Measurements from ENCODE around the gene PLXNB2.

Gene PLXNB2

GRCh38 chr22:50296658-50297490 lies 10.6 kb downstream of the PLXNB2 start:
- DNase-seq (ENCODE audit: low read depth in 1 of 2, low spot score in 1 of 2): no peak
- in situ Hi-C loops (cut with HindIII; ENCODE audit: low pct_unique_long_range_greater_than_20kb, low sequenced_read_pairs): no loop called here
- no peak for TF ChIP-seq JUND (IDR thresholded peaks at IDR 0.05; ENCODE audit: low read depth)

GRCh38 chr22:50294319-50294656 lies 13.2 kb downstream of the PLXNB2 start:
- TF ChIP-seq JUND (IDR thresholded peaks at IDR 0.05; ENCODE audit: low read depth): no peak
- DNase-seq (ENCODE audit: low read depth in 1 of 2, low spot score in 1 of 2): no peak
- in situ Hi-C loops (cut with HindIII; ENCODE audit: low pct_unique_long_range_greater_than_20kb, low sequenced_read_pairs): no loop called here

DNA sequence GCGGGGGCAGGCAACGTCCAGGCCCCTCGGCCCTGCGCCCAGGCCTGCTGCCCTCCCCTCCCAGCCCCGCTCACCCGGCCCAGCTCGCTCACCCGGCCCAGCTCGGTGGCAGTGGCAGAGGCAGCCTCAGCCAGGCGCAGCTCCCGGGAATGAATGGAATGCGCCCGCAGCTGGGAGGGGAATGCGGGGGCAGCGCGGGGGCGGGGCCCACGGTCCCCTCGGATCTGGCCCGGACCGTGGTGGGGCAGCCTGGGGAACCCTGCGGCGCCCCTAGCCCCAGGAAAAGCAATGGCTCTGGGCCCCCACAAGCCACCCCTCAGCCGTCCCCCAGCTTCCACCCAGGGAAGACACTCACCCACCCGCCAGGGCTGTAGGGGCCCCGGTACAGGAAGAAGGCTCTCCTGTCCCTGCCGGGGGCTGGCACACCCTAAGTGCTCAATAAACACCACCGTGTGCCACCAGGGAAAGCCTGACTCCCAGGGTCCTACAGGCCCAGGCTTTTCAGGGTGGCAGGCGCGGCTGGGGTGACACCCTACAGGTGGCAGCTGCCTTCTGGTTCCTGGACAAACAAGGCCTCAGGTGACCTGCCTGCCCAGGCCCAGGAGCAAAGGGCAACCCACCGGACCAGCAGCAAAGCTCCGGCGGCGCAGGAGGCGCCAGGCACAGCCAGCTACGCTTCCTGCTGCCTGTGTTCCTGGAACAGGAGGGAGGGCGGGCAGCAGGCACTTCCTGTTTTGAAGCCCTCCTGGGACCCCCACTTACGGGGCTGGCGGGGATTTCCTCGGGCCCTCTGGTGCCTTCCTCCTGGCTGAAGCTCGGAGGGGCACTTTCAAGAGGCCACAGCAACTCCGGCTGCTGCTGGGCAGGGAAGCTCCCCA lies 13.8 kb downstream of the PLXNB2 start:
- in situ Hi-C loops (cut with HindIII; ENCODE audit: low pct_unique_long_range_greater_than_20kb, low sequenced_read_pairs): no loop called here
- no peak for TF ChIP-seq JUND (IDR thresholded peaks at IDR 0.05; ENCODE audit: low read depth)
- DNase-seq (ENCODE audit: low read depth in 1 of 2, low spot score in 1 of 2): peak in 1 of 2 experiments; percentile 91

DNA sequence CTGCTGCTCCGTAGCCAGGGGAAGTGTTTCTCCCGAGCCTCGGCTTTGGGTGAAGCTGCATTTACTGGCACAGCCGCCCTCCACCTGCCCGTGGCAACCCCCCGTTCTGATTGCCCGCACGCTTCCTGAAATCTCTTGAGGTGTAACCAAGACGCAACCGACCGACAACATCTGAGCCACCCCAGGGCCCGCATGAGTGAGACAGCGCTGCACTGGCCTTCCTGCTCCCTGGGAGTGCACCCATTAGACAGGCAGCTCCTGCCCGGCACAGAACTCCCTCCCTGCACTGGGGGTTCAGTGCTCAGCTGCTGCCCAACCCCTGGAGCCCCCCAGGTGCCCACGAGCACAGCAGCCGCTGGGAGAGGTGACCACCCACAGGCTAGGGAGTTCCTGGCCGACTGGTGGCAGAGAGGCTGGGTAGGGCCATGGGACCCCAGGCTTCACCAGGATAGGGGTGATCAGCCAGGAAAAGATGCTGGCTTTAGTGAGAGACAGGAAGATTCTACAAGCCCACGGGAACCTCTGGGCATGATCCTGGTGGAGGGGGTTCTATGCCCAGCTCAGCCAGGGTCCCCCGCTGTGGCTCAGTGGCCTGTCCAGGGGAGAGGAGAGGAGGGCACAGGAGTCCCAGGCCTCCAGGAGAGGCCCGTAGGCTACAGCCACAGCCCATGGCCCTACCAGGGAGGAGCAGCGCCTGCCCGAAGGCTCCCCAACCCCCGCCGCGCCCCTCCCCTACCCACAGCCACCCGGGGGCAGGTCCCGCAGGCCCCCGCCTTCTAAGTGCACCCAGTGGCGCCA lies 14.6 kb downstream of the PLXNB2 start:
- DNase-seq (ENCODE audit: low read depth in 1 of 2, low spot score in 1 of 2): no peak
- no peak for TF ChIP-seq JUND (IDR thresholded peaks at IDR 0.05; ENCODE audit: low read depth)
- in situ Hi-C loops (cut with HindIII; ENCODE audit: low pct_unique_long_range_greater_than_20kb, low sequenced_read_pairs): no loop called here

DNA sequence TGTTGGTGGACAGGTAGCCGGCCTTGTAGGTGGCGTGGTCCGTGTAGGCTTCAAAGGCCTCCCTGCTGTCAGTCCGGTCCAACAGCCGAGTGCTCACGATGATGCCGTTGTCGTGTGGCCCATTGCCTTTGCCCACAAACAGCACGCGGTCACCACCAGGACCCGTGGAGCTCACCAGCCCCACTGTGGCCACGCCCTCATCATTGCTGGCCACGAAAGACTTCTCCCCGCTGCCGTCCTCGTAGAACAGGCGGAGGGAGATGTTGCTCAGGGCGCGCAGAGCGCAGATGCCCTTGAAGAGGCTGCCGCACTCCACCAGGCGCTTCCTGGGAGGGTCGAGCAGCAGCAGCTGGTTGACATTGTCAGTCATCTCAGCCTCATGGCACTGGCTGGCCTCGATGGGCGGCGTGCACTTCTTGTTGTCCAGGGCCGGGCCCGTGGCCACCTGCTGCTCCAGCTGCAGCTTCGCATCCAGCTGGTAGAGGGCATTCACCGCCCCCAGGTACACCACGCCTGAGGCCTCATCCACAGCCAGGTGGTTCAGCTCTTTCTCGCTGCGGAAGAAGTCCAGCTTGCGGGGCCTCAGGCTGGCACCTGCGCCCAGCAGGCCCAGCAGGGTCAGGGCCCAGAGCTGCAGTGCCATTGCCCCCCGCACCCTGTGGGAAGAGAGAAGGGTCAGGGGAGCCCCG lies 17.4 kb downstream of the PLXNB2 start:
- in situ Hi-C loops (cut with HindIII; ENCODE audit: low pct_unique_long_range_greater_than_20kb, low sequenced_read_pairs): no loop called here
- TF ChIP-seq JUND (IDR thresholded peaks at IDR 0.05; ENCODE audit: low read depth): no peak

DNA sequence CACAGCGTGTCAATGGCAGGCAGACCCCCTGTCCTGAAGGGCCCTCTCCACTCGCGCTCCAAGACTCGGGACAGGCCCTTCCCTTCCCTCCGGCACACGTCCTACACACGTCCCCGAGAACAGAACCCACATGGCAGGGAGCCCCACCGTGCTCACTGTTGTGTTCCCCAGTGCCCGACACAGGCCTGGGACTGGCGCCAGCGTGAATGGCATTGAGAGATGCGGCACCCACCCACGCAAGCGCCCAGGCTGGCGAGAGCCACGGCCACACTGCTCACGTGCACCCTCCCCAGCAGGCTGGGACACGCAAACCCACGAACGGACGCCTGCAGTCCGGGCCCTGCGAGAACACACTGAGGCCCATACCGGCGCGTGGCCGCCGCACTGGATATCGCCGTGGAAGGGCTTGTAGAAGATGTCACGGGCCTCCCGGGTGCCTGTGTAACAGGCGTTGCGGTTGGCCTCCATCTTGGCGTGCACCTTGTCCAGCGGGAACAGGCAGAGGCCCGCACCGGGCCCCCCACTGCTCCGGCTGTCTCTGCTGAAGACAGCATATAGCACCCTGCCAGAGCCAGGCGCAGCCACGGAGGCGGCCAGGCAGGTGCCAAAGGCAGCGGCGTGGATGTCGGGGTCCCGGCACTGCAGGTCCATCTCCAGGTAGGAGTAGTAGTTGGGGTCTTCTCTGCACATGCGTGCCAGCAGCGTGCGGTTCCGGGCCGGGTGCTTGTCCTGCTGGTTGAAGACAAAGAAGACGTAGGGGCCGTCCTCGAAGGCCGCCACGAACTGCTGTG lies 18.1 kb downstream of the PLXNB2 start:
- in situ Hi-C loops (cut with HindIII; ENCODE audit: low pct_unique_long_range_greater_than_20kb, low sequenced_read_pairs): no loop called here
- TF ChIP-seq JUND (IDR thresholded peaks at IDR 0.05; ENCODE audit: low read depth): no peak
- DNase-seq (ENCODE audit: low read depth in 1 of 2, low spot score in 1 of 2): no peak

More for the DNA sequence above, 17.4 kb downstream of the PLXNB2 start:
- no peak for DNase-seq (ENCODE audit: low read depth in 1 of 2, low spot score in 1 of 2)

- in situ Hi-C loops (cut with HindIII; ENCODE audit: low pct_unique_long_range_greater_than_20kb, low sequenced_read_pairs): no loop called here
- no peak for DNase-seq (ENCODE audit: low read depth in 1 of 2, low spot score in 1 of 2)
- TF ChIP-seq JUND (IDR thresholded peaks at IDR 0.05; ENCODE audit: low read depth): no peak
Measured at GRCh38 chr22:50287731-50288130, 19.7 kb downstream of the PLXNB2 start.

- in situ Hi-C loops (cut with HindIII; ENCODE audit: low pct_unique_long_range_greater_than_20kb, low sequenced_read_pairs): no loop called here
- TF ChIP-seq JUND (IDR thresholded peaks at IDR 0.05; ENCODE audit: low read depth): no peak
Measured at GRCh38 chr22:50286701-50287318, 20.6 kb downstream of the PLXNB2 start.

DNA sequence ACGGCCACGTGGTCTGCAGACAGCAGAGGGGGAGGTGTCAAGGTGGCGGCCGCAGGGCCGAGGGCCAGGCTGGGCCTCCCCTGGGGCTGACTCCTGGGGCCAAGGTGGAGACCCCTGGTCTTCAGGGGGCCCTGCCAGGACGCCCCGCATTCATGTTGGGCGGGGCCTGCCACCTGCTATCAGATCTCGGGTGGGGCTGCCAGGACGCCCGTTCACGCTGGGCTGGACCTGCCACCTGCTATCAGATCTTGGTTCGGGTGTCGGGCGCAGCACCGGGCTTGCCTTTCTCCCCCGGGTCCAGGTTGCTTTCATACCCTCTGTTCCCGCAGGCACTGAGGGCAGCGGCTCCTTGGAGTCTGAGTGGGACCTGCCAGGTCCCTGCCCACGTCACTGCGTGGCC lies 21.2 kb downstream of the PLXNB2 start:
- no peak for TF ChIP-seq JUND (IDR thresholded peaks at IDR 0.05; ENCODE audit: low read depth)
- no peak for DNase-seq (ENCODE audit: low read depth in 1 of 2, low spot score in 1 of 2)
- in situ Hi-C loops (cut with HindIII; ENCODE audit: low pct_unique_long_range_greater_than_20kb, low sequenced_read_pairs): no loop called here

More at GRCh38 chr22:50286701-50287318, 20.6 kb downstream of the PLXNB2 start:
- DNase-seq (ENCODE audit: low read depth in 1 of 2, low spot score in 1 of 2): no peak

GRCh38 chr22:50285568-50286229 lies 21.7 kb downstream of the PLXNB2 start:
- in situ Hi-C loops (cut with HindIII; ENCODE audit: low pct_unique_long_range_greater_than_20kb, low sequenced_read_pairs): no loop called here
- TF ChIP-seq JUND (IDR thresholded peaks at IDR 0.05; ENCODE audit: low read depth): no peak
- DNase-seq (ENCODE audit: low read depth in 1 of 2, low spot score in 1 of 2): peak in 1 of 2 experiments; percentile 64

Measured in T47D (cell line).